ENCODE results near the gene SWAP70. TPM values are rescaled to one million over a fixed set of nuclear protein-coding genes. Genes with fewer than 3 reads are reported as not detected.

SWAP70 gene
- total and polyA plus RNA-seq, 10 of the 15 experiments (the other 5 are each of a cell fraction or from before 2014, with no cell fraction given): 20.6 to 62.4 (median 41.7) TPM

GRCh38 chr11:9761441-9761945 is 97.6 kb downstream of the SWAP70 start:
- H3K4me1 ChIP-seq (ENCODE audit: control insufficient read depth, insufficient read depth, low read length): peaks cover 32% of the 10 kb centered on the region

GRCh38 chr11:9762531-9762930 is 98.7 kb downstream of the SWAP70 start:
- Histone ChIP-seq H3K4me1 (ENCODE audit: control insufficient read depth, insufficient read depth, low read length) (peaks cover 22% of the 10 kb centered on the region), H3K9me3 (replicated peaks; ENCODE audit: control insufficient read depth, insufficient read depth, low read length) (no peaks in the 10 kb centered on the region), H3K27ac (ENCODE audit: control insufficient read depth, insufficient read depth) (no peak overlapping the region), H3K27me3 (replicated peaks in 1 of 2; ENCODE audit: control insufficient read depth in 2 of 2, insufficient read depth in 2 of 2, low read length in 1 of 2) (no peaks in the 10 kb centered on the region), H2AFZ (ENCODE audit: control insufficient read depth, low read depth, low read length) (no peak overlapping the region), H3K79me2 (ENCODE audit: control insufficient read depth, insufficient read depth, low read length) (no peaks in the 10 kb centered on the region), H3K36me3 (ENCODE audit: control insufficient read depth in 2 of 2, insufficient read depth in 2 of 2, low read length in 1 of 2) (no peaks in the 10 kb centered on the region), H3K4me2 (ENCODE audit: control insufficient read depth, insufficient read depth) (no peak overlapping the region), H3K4me3 (no peak overlapping the region), H3K9ac (ENCODE audit: control insufficient read depth, insufficient read depth, low read length) (no peak overlapping the region), H4K20me1 (ENCODE audit: control insufficient read depth, insufficient read depth) (no peaks in the 10 kb centered on the region)
- POLR2A ChIA-PET: no interaction called here
- CTCF ChIA-PET: interaction anchor here (0.7 to 1.5 kb wide), 4 partner anchors 14 to 246 kb away, joined by 3 to 4 read pairs (median 3); no protein-coding TSS in a partner anchor
- FAIRE-seq (no peak), ATAC-seq (no peak), DNase-seq (ENCODE audit: low read depth, low spot score) (no peak)
- whole genome bisulfite sequencing (ENCODE audit: insufficient coverage, insufficient replicate concordance, low lambda C conversion rate, missing lambda C conversion rate): 96% methylated on average over 4 of the region's 4 CpGs
- SMC1A ChIA-PET (ENCODE audit: uncharacterized antibody, unreplicated experiment): interaction anchor here (1.0 kb wide), 1 partner anchor 210 kb away, joined by 3 read pairs; no protein-coding TSS in a partner anchor
- RAD21 ChIA-PET (ENCODE audit: unreplicated experiment): interaction anchor here (1.3 kb wide), 1 partner anchor 210 kb away, joined by 3 read pairs; no protein-coding TSS in a partner anchor
- in situ Hi-C loops (cut with MboI): loop anchor here (5.0 to 10.0 kb wide), 3 partner anchors 215 to 562 kb away; partner anchors contain the start of gene SBF2
- BruUV-seq (replicated peaks): no TSS peak
- intact Hi-C loops (cut with micrococcal nuclease; ENCODE audit: unreplicated experiment): loop anchor here (5.0 kb wide), 1 partner anchor 75 kb away; no protein-coding TSS in a partner anchor
- TF ChIP-seq ESRRA (IDR thresholded peaks at IDR 0.05; ENCODE audit: low read length) (no peak), CEBPZ (IDR thresholded peaks at IDR 0.05; ENCODE audit: low read depth, low read length) (no peak), MXI1 (IDR thresholded peaks at IDR 0.05; ENCODE audit: low read depth, low read length) (no peak), ZBED1 (IDR thresholded peaks at IDR 0.05; ENCODE audit: borderline replicate concordance) (no peak), CHD4 (IDR thresholded peaks at IDR 0.05) (no peak), CHD1 (IDR thresholded peaks at IDR 0.05; ENCODE audit: low read depth, low read length) (no peak), FOXK2 (IDR thresholded peaks at IDR 0.05) (no peak), NFXL1 (IDR thresholded peaks at IDR 0.05; ENCODE audit: borderline replicate concordance) (no peak), NR2F1 (conservative IDR thresholded peaks at IDR 0.05) (no peak), TBL1XR1 (IDR thresholded peaks at IDR 0.05; ENCODE audit: low read depth, low read length) (no peak)

More at GRCh38 chr11:9761441-9761945, 97.6 kb downstream of the SWAP70 start:
- Histone ChIP-seq H3K27ac (ENCODE audit: control insufficient read depth, insufficient read depth) (no peak overlapping the region), H2AFZ (ENCODE audit: control insufficient read depth, low read depth, low read length) (no peak overlapping the region), H3K79me2 (ENCODE audit: control insufficient read depth, insufficient read depth, low read length) (no peaks in the 10 kb centered on the region), H3K27me3 (replicated peaks in 1 of 2; ENCODE audit: control insufficient read depth in 2 of 2, insufficient read depth in 2 of 2, low read length in 1 of 2) (no peaks in the 10 kb centered on the region), H3K4me2 (ENCODE audit: control insufficient read depth, insufficient read depth) (no peak overlapping the region), H3K9ac (ENCODE audit: control insufficient read depth, insufficient read depth, low read length) (no peak overlapping the region), H4K20me1 (ENCODE audit: control insufficient read depth, insufficient read depth) (no peaks in the 10 kb centered on the region), H3K36me3 (ENCODE audit: control insufficient read depth in 2 of 2, insufficient read depth in 2 of 2, low read length in 1 of 2) (no peaks in the 10 kb centered on the region), H3K4me3 (no peak overlapping the region), H3K9me3 (replicated peaks; ENCODE audit: control insufficient read depth, insufficient read depth, low read length) (no peaks in the 10 kb centered on the region)
- CTCF ChIA-PET: no interaction called here
- no peak for DNase-seq (ENCODE audit: low read depth, low spot score)
- 74% methylated on average over 6 of the region's 6 CpGs for WGBS (ENCODE audit: insufficient coverage, insufficient replicate concordance, low lambda C conversion rate, missing lambda C conversion rate)
- no peak for ATAC-seq
- TF ChIP-seq SREBF1 (IDR thresholded peaks at IDR 0.05; ENCODE audit: low read length) (no peak), BCL3 (IDR thresholded peaks at IDR 0.05; ENCODE audit: borderline replicate concordance, insufficient read depth, low read depth, low read length, poor library complexity, severe bottlenecking) (peak; percentile 27)
- FAIRE-seq: no peak
- POLR2A ChIA-PET: interaction anchor here (0.6 kb wide), 1 partner anchor 529 kb away, joined by 3 read pairs; no protein-coding TSS in a partner anchor
- SMC1A ChIA-PET (ENCODE audit: uncharacterized antibody, unreplicated experiment): no interaction called here
- RAD21 ChIA-PET (ENCODE audit: unreplicated experiment): no interaction called here
- BruUV-seq (replicated peaks): no TSS peak
- intact Hi-C loops (cut with micrococcal nuclease; ENCODE audit: unreplicated experiment): loop anchor here (5.0 kb wide), 1 partner anchor 76 kb away; no protein-coding TSS in a partner anchor
- in situ Hi-C loops (cut with MboI): loop anchor here (5.0 to 10.0 kb wide), 3 partner anchors 216 to 563 kb away; partner anchors contain the start of gene SBF2

Measured in GM12878 (cell line).